CD14-positive monocyte (primary cell): ENCODE measurements around the gene THSD4. TPM values are rescaled to one million over a fixed set of nuclear protein-coding genes. Genes with fewer than 3 reads are reported as not detected.

Experiments
- DNase-seq, 3 donors: peaks; one replicate each; pipeline ENCODE4 v3.0.0-alpha.2; 2011 to 2022
- H2AFZ ChIP-seq: 2 replicates; pipeline ENCODE4 v1.6.0; 2012; ENCODE audit warnings: mild to moderate bottlenecking, low read depth, low read length, inconsistent platforms; ENCODE audit not compliant: insufficient read depth, poor library complexity, severe bottlenecking
- H3K27ac ChIP-seq, 2 donors: 1 replicate in 1 of 2; 2 replicates in 1 of 2; pipeline ENCODE4 v1.5.1; 2012 to 2013; ENCODE audit warnings: low read length in 2 of 2, control low read depth in 1 of 2, inconsistent platforms in 1 of 2, low read depth in 1 of 2, mild to moderate bottlenecking in 1 of 2
- H3K27me3 ChIP-seq, 2 donors: one replicate each; pipeline versions ENCODE4 v1.6.0 to v1.6.1; 2011 to 2013; ENCODE audit warnings: low read length in 2 of 2; ENCODE audit not compliant: control insufficient read depth in 2 of 2, insufficient read depth in 2 of 2
- H3K36me3 ChIP-seq, 2 donors: replicated peaks in 1 of 2; 1 replicate in 1 of 2; 2 replicates in 1 of 2; pipeline versions ENCODE4 v1.5.1 to v1.6.1; 2012 to 2013; ENCODE audit warnings: low read length in 2 of 2, control low read depth in 1 of 2, inconsistent platforms in 1 of 2, mild to moderate bottlenecking in 1 of 2; ENCODE audit not compliant: insufficient read depth in 2 of 2, control insufficient read depth in 1 of 2
- H3K4me1 ChIP-seq, 2 donors: 1 replicate in 1 of 2; 2 replicates in 1 of 2; pipeline versions ENCODE4 v1.5.1 to v1.6.1; 2012 to 2013; ENCODE audit warnings: low read length in 2 of 2, control low read depth in 1 of 2, inconsistent platforms in 1 of 2, mild to moderate bottlenecking in 1 of 2, moderate library complexity in 1 of 2; ENCODE audit not compliant: insufficient read depth in 2 of 2, control insufficient read depth in 1 of 2
- H3K4me2 ChIP-seq: replicated peaks from 2 replicates; pipeline ENCODE3; 2012; ENCODE audit warnings: low read length, moderate library complexity, mild to moderate bottlenecking; ENCODE audit not compliant: poor library complexity, severe bottlenecking; ENCODE audit errors: extremely low read depth
- H3K4me3 ChIP-seq, 3 experiments: fragments of 200-600 bp in 1 of 3; sonication (generic) in 1 of 3; replicated peaks in 1 of 3; 1 replicate in 2 of 3; 2 replicates in 1 of 3; pipeline ENCODE4 v1.5.1; 2011 to 2013; ENCODE audit warnings: low read length in 3 of 3, mild to moderate bottlenecking in 3 of 3, control low read depth in 2 of 3, low read depth in 2 of 3, inconsistent platforms in 1 of 3, moderate library complexity in 1 of 3
- H3K79me2 ChIP-seq: 2 replicates; pipeline ENCODE4 v1.6.0; 2012; ENCODE audit warnings: mild to moderate bottlenecking, control low read depth, inconsistent platforms, low read length, moderate library complexity; ENCODE audit not compliant: insufficient read depth
- H3K9ac ChIP-seq: 2 replicates; pipeline ENCODE4 v1.6.0; 2017; ENCODE audit warnings: low read length, mild to moderate bottlenecking; ENCODE audit not compliant: insufficient read depth, poor library complexity, severe bottlenecking
- H3K9me3 ChIP-seq, 2 donors: replicated peaks in 1 of 2; 1 replicate in 1 of 2; 2 replicates in 1 of 2; pipeline versions ENCODE4 v1.5.1 to v1.6.1; 2012 to 2013; ENCODE audit warnings: low read length in 2 of 2, control low read depth in 1 of 2; ENCODE audit not compliant: control insufficient read depth in 1 of 2, insufficient read depth in 1 of 2
- H4K20me1 ChIP-seq: 2 replicates; pipeline ENCODE4 v1.6.0; 2012; ENCODE audit warnings: mild to moderate bottlenecking, low read length, control low read depth, moderate library complexity; ENCODE audit not compliant: insufficient read depth
- H3K27ac Mint-ChIP-seq, 7 donors: one replicate each; pipeline ENCODE4 v1.8.0; 2020; ENCODE audit warnings: mild to moderate bottlenecking in 7 of 7, mixed read lengths in 7 of 7, moderate library complexity in 6 of 7, inconsistent platforms in 2 of 7
- H3K27me3 Mint-ChIP-seq, 3 donors: one replicate each; pipeline ENCODE4 v1.8.0; 2021 to 2022; ENCODE audit warnings: low read depth in 3 of 3, mild to moderate bottlenecking in 3 of 3, mixed read lengths in 3 of 3, moderate library complexity in 3 of 3, inconsistent platforms in 1 of 3
- H3K36me3 Mint-ChIP-seq, 2 donors: one replicate each; pipeline ENCODE4 v1.8.0; 2020; ENCODE audit warnings: mixed read lengths in 2 of 2, inconsistent platforms in 1 of 2, mild to moderate bottlenecking in 1 of 2
- H3K4me1 Mint-ChIP-seq: one replicate; pipeline ENCODE4 v1.8.0; 2020; ENCODE audit warnings: mild to moderate bottlenecking, mixed read lengths
- H3K4me3 Mint-ChIP-seq, 2 donors: one replicate each; pipeline ENCODE4 v1.8.0; 2020; ENCODE audit warnings: mild to moderate bottlenecking in 2 of 2, mixed read lengths in 2 of 2, moderate library complexity in 1 of 2
- H3K9me3 Mint-ChIP-seq, 7 donors: one replicate each; pipeline ENCODE4 v1.8.0; 2020 to 2022; ENCODE audit warnings: mixed read lengths in 7 of 7, mild to moderate bottlenecking in 6 of 7, moderate library complexity in 6 of 7, inconsistent platforms in 2 of 7
- CTCF ChIP-seq: fragments of 200-600 bp; IDR thresholded peaks from one replicate; pipeline ENCODE4 v1.8.0; 2022; ENCODE audit warnings: antibody characterized with exemption, mild to moderate bottlenecking
- WGBS: methylation state at CpG from one replicate; pipeline ENCODE4 v1.1.5; 2013; ENCODE audit warnings: missing lambda C conversion rate; ENCODE audit not compliant: insufficient coverage; 5-methylcytosine and 5-hydroxymethylcytosine counted together
- intact Hi-C, 2 donors: fragments of 100-400 bp; cut with micrococcal nuclease; formaldehyde crosslinking; loops; one replicate each; pipeline versions ENCODE4 v1.15.0 to v1.15.1; 2023
- polyA plus RNA-seq, 3 donors: library from polyadenylated mRNA; depleted of rRNA in 1 of 3; unstranded in 2 of 3; stranded (reverse) in 1 of 3; fragments of 300-500 nt in 2 of 3; fragments of >200 nt in 1 of 3; fragmentation: Illumina TruSeq in 2 of 3; gene quantifications; 1 replicate in 2 of 3; 2 replicates in 1 of 3; pipeline ENCODE4 v1.2.3, GENCODE V29; 2012 to 2021

Gene THSD4
- polyA plus RNA-seq, 3 donors = not detected

- H3K36me3 Mint-ChIP-seq = no peaks in the 10 kb centered on the region
- intact Hi-C loops = no loop called here
These were observed 105.6 kb downstream of the THSD4 start for GRCh38 chr15:71220828-71221227.

DNA sequence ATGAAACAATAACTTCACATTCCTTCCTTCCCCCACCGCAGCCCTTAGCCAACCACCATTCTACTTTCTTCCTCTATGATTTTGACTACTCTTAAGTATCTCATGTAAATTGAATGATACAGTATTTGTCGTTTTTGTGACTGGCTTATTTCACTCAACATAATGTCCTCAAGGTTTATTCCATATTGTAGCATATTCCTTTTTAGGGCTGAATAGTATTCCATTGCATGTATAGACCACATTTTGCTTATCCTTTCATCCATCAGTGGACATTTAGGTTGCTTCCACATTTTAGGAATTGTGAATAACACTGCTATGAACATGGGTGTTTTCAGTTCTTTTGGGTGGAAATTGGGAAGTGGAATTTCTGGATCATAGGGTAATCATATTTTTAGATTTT lies 106.1 kb downstream of the THSD4 start:
- Histone ChIP-seq H3K9ac (no peak overlapping the region), H4K20me1 (no peaks in the 10 kb centered on the region), H3K9me3 (no peaks in the 10 kb centered on the region), H3K27ac (no peak overlapping the region), H3K36me3 (no peaks in the 10 kb centered on the region), H3K4me1 (no peaks in the 10 kb centered on the region), H3K4me3 (no peak overlapping the region), H3K79me2 (no peaks in the 10 kb centered on the region), H3K27me3 (peaks cover 0 to 2% of the 10 kb centered on the region in 2 donors), H3K4me2 (no peak overlapping the region), H2AFZ (no peak overlapping the region)
- intact Hi-C loops = no loop called here
- no peak overlapping the region for H3K27ac Mint-ChIP-seq
- H3K27me3 Mint-ChIP-seq = peaks cover 6 to 10% (median 7%) of the 10 kb centered on the region in 3 donors
- TF ChIP-seq CTCF = no peak
- H3K4me1 Mint-ChIP-seq = no peaks in the 10 kb centered on the region
- no peaks in the 10 kb centered on the region for H3K36me3 Mint-ChIP-seq
- H3K9me3 Mint-ChIP-seq = peaks cover 0 to 5% (median 2%) of the 10 kb centered on the region in 7 donors
- no peak overlapping the region for H3K4me3 Mint-ChIP-seq
- WGBS = no CpG with 5 or more reads among the region's 2 CpGs
- DNase-seq = no peak

More at GRCh38 chr15:71220828-71221227, 105.6 kb downstream of the THSD4 start:
- Histone ChIP-seq H3K4me1 (no peaks in the 10 kb centered on the region), H3K27ac (no peak overlapping the region), H4K20me1 (no peaks in the 10 kb centered on the region), H2AFZ (no peak overlapping the region), H3K36me3 (no peaks in the 10 kb centered on the region), H3K27me3 (peaks cover 0 to 2% of the 10 kb centered on the region in 2 donors), H3K9ac (no peak overlapping the region), H3K4me2 (no peak overlapping the region), H3K4me3 (no peak overlapping the region), H3K79me2 (no peaks in the 10 kb centered on the region), H3K9me3 (no peaks in the 10 kb centered on the region)
- WGBS = 80% methylated on average over 1 of the region's 3 CpGs
- H3K27ac Mint-ChIP-seq = no peak overlapping the region
- H3K27me3 Mint-ChIP-seq = peaks cover 7 to 10% (median 8%) of the 10 kb centered on the region in 3 donors
- H3K4me3 Mint-ChIP-seq = peak overlapping the region in 1 of 2 donors; percentile 12
- DNase-seq = no peak
- no peaks in the 10 kb centered on the region for H3K4me1 Mint-ChIP-seq
- no peak for TF ChIP-seq CTCF
- H3K9me3 Mint-ChIP-seq = peaks cover 0 to 5% (median 3%) of the 10 kb centered on the region in 7 donors
